ENCODE measurements around the gene ADD1.

The ADD1 gene

DNA sequence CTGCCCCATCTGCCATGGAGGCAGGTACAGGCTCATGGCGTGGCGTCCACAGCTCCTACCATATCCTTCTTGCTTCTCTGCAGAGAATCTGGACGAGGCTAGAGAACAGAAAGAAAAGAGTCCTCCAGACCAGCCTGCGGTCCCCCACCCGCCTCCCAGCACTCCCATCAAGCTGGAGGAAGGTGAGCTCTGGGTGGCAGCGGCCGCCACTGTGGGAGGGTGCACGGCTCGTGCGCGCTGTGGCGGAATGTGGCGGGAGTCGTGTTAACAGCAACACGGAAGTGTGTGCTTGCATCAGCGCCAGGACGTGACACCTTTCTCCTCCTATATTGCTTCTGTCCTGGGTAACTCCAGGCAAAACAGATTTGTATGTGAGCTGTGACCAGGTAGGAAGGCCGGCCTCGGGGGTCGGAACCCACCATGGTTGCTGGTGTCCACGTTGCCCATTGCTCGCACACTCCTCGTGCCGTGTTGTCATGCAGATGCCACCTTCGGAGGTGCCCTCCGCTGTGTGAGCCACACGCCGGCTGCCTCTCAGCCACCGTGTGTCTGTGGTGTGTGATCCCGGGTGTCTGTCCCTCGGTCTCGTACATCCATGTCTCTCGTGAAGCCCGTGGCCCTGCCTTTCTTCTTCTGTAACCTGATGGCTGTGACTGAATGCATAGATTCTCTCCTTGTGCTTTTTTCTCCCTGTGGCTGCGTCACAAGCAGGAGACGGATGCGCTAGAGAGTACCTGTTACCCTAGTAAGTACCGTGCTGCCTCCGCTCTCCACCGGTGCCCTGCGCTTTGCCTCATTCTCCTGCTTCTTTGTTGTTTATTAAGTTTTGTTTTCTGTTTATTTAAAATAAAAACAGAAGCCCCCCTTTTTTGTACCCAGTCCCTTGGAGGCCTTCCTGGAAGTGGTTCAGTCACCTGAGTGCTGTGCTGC is 82.6 kb downstream of the ADD1 start:
- DNase-seq, result no peak

- DNase-seq, result no peak
These were observed 83.5 kb downstream of the ADD1 start for GRCh38 chr4:2927016-2927695.

DNA sequence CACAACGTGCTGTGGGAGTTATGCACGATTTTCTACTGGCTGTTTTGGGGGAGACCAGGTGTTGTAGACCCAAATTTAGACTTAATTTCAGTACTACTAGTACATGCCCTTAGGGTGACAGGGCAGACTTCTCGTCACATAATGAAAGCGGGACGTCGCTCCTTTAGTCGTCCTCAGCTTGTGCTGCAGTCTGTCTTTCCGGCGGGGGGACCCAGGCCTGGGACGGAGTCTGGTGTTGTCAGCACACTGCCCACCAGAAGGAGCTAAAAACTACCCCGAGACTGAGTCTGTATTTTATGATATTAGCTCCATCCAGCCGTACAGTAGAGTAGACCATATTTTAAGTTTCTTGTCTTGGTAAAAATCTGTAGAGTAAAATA is 84.0 kb downstream of the ADD1 start:
- no peak for DNase-seq

GRCh38 chr4:2928242-2929176 is 84.9 kb downstream of the ADD1 start:
- no peak for DNase-seq

DNA sequence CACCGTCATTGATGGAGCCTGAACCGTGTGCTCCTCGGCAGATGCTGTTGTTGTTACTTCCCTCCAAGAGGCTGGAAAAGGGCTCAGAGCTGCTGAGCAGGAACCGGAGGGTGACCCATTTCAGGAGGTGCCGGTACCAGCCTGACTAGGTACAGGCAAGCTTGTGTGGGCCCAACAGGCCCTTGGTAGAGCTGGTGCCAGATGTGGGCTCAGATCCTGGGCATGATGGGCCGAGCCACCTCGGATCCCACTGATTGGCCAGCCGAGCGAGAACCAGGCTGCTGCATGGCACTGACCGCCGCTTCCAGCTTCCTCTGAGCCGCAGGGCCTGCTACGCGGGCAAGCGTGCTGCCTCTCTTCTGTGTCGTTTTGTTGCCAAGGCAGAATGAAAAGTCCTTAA is 85.8 kb downstream of the ADD1 start:
- no peak for DNase-seq

- DNase-seq, result no peak
These were observed 86.6 kb downstream of the ADD1 start for GRCh38 chr4:2930135-2930757.

DNA sequence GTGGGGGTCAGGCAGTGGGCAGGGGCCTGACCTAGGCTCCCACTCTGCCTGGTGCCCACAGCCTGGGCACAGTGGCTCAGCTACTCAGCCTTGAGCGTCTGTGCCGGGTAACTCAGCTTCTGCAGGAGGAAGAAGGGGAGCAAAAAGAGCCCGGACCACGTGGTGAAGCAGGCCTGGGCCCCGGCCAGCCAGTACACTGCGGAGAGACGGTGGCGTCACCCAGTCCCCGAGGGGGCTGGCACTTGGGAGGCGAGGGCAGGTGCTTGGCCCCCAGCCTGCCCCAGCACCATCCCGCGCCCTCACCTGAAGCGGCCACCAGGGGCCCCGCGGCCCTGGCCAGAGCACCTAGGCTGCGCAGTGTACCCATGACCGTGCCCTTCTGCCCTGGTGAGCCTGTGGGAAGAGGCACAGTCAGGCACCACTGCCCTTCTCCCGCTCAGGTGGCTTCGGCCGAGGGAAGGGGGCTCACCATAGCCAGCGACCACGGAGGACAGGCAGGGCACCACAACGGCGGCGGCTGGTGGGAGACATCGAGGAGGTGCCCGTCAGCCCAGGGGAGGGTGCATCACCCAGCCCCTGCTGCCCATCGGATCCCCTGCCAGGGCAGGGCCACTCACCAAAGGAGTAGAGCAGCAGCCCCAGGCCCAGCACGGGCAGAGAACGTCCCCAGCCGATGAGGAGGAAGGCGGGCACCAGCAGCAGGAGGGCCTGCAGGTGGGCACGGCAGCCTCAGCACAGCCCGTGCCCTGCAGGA is 87.3 kb downstream of the ADD1 start:
- DNase-seq, result no peak

- DNase-seq, result peak; percentile 39
These were observed 88.1 kb downstream of the ADD1 start for GRCh38 chr4:2931512-2932301.

GRCh38 chr4:2932321-2932950 is 88.8 kb downstream of the ADD1 start:
- no peak for DNase-seq

DNA sequence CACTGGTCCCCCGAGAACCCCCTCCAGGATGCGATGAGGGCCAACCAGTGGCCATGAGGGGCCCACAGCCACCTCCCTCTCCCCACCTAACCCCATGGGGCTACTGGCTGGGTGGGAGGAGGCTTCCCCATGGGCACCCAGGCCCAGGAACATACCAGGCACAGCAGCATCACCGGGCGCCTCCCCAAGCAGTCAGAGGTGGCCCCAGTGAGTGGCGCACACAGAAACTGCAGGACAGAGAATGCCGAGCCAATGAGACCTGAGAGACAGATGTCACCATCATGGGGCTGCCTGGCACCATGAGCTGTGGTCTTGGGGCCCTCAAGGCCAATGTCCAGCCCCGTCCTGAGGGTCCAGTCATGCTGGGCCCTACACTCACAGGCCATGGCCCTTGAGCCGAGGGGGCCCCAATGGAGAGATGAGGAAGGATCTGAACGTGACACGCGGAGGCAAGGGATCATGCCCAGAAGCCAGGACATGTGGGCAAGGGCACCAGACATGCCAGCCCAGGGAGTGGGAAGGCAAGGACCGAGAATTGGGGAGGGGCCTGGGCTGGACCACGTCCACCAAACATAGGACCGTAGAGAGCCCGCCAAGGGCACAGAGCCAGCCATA is 89.4 kb downstream of the ADD1 start:
- DNase-seq, result no peak

GRCh38 chr4:2933566-2934076 is 90.0 kb downstream of the ADD1 start:
- DNase-seq, result no peak

DNA sequence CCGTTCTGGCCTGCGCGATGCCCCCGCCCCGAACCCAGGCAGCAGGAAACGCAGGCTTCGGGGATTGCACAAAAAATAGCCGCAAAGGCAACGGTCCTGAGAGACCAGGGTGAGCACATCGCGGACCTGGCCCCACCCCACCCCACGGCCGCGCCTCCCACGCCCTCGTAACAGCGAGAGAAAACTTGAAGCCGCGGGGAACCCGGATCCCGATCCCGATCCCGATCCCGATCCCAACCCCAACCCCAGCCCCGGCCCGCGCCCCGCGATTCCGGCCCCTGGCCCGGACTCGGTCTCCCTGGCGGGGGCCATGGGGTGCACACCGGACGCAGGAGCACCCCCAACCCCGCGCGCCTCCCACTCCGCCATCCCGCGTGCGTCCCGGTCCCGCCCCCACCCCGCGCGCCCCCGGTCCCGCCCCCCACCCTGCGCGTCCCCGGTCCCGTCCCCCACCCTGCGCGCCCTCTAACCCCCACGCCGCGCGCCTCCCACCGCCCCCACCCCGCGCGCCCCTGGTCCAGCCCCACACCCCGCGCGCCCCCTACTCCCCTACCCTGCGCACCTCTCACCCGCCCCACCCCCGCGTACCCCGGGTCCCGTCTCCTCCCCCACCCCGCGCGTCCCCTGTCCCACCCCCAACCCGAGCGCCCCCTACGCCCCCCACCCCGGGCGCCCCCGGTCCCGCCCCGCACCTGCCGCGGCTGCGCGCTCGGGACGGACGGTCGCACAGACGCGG is 90.6 kb downstream of the ADD1 start:
- DNase-seq, result peak; percentile 51

GRCh38 chr4:2934813-2935761 is 91.4 kb downstream of the ADD1 start:
- peak; percentile 95 for DNase-seq

- peak; percentile 59 for DNase-seq
These were observed 92.4 kb downstream of the ADD1 start for GRCh38 chr4:2935762-2936743.

DNA sequence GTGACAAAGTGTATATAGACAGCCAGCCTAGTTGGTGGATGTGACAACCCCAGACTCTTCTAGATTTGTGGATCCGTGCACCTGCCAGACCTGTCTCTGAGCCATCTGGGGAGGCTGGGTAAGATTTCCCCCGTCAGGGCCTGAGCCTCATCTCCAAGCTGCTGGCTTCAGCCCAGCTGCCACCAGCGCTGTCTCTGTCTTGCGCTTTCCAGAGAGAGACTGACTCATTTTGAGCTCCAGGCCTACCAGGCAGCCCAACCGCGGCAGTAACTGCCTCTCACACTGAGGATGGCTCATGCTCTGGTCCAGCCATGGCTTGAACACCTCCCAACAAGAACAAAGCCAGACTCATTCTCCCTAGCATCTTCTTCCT is 93.1 kb downstream of the ADD1 start:
- DNase-seq, result no peak

DNA sequence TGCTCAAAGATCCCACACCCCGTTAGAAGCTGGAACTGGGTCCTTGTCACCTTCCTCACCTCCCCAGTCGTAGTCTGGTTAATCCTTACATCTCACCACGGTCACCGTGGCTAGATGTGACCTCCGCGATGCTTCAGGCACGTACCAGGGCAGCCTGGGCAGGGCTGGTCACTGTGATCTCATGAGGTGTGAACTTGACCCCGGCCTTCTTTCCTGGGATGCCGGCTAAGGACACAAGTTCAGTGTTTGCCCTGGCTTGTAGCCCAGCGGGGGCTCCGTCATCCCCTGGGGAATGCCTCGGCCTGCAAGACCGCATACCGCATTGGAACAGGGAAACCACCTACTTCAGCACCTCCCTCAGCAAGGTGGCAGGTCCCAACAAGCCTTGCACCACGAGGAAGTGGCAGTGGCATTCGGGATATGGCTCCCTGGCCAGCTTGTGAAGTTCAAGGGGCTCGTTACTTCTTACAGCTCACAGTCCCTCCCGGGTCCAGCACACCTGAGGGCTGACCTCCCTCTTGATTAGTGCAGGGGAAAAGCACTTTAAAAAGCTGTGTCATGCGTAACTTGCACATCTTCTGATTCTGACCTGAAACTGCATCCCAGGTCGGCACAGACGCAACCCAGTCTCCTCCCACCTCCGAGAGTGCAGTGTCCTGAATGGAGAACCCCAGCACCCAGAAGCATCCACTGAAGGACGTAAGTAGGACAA is 93.7 kb downstream of the ADD1 start:
- DNase-seq, result no peak

All from activated naive CD4-positive, alpha-beta T cell treated with anti-CD3 and anti-CD28 coated beads, Interleukin-2, amount 50 U/mL, for 16 hours (primary cell).